A549 (cell line): ENCODE measurements around the gene TNIP2. TPM values are rescaled to one million over a fixed set of nuclear protein-coding genes. Genes with fewer than 3 reads are reported as not detected.

Experiments used
- ATAC-seq, 2 experiments: fragments of 200-7000 bp in 1 of 2; fragments of >200 bp in 1 of 2; cut with Nextera tagmentation in 1 of 2; cut with Tn5 transposase in 1 of 2; 3 replicates each; pipeline versions ENCODE4 v1.8.0 to v1.9.1; 2018 to 2020; ENCODE audit warnings: mild to moderate bottlenecking in 1 of 2, moderate library complexity in 1 of 2
- CTCF ChIA-PET: fragments of 300-600 bp; sonication (Branson Sonifier 250); formaldehyde crosslinking; extraction: SDS; loops from one replicate; lab custom pipeline; 2021; ENCODE audit warnings: antibody characterized with exemption, inconsistent platforms; lab: Yijun Ruan, JAX
- POLR2A ChIA-PET: fragments of 350-600 bp; formaldehyde crosslinking; extraction: SDS; loops from one replicate; lab custom pipeline; 2021; ENCODE audit warnings: antibody characterized with exemption, inconsistent platforms; lab: Yijun Ruan, JAX
- DNase-seq, 2 experiments: peaks; one replicate each; pipeline versions ENCODE4 v3.0.0 to v3.0.0-alpha.2; 2011 to 2016; ENCODE audit warnings: low read depth in 1 of 2, low spot score in 1 of 2
- FAIRE-seq: peaks from 2 replicates; lab custom pipeline; 2011; peaks lifted over from hg19 to GRCh38; lab: Jason Lieb, UNC
- H3K27ac ChIP-seq, 2 experiments: fragments of >200 bp; sonication (Bioruptor Twin); formaldehyde crosslinking; 3 replicates each; pipeline ENCODE4 v1.5.1; 2016 to 2017
- H3K4me1 ChIP-seq: fragments of >200 bp; sonication (Bioruptor Twin); formaldehyde crosslinking; 3 replicates; pipeline ENCODE4 v1.6.1; 2016
- H3K4me2 ChIP-seq: fragments of >200 bp; sonication (Bioruptor Twin); formaldehyde crosslinking; 3 replicates; pipeline ENCODE4 v1.6.1; 2016
- H3K4me3 ChIP-seq: fragments of >200 bp; sonication (Bioruptor Twin); formaldehyde crosslinking; 3 replicates; pipeline ENCODE4 v1.5.1; 2016
- H3K9me3 ChIP-seq: fragments of >200 bp; sonication (Bioruptor Twin); formaldehyde crosslinking; 3 replicates; pipeline ENCODE4 v1.6.1; 2016
- ATOH8 ChIP-seq: fragments of 250-450 bp; sonication (Bioruptor Pico); IDR thresholded peaks from 2 replicates; pipeline ENCODE4 v1.5.0; 2020; ENCODE audit warnings: low read depth, mild to moderate bottlenecking, moderate library complexity
- BHLHE40 ChIP-seq: IDR thresholded peaks from 2 replicates; pipeline ENCODE4 v1.6.1; 2012; ENCODE audit warnings: low read depth, low read length, inconsistent platforms
- CHD4 ChIP-seq: fragments of 200-600 bp; sonication (generic); IDR thresholded peaks from 2 replicates; pipeline ENCODE4 v1.6.1; 2016; ENCODE audit warnings: antibody characterized with exemption, mild to moderate bottlenecking, borderline replicate concordance
- CTCF ChIP-seq: fragments of >200 bp; sonication (Bioruptor Twin); formaldehyde crosslinking; IDR thresholded peaks from 3 replicates; pipeline ENCODE4 v1.5.1; 2016
- E2F6 ChIP-seq: IDR thresholded peaks from 2 replicates; pipeline ENCODE4 v1.6.1; 2012; ENCODE audit warnings: low read depth, borderline replicate concordance
- EHMT2 ChIP-seq: fragments of 200-600 bp; sonication (generic); IDR thresholded peaks from 2 replicates; pipeline ENCODE4 v1.6.1; 2016; ENCODE audit warnings: antibody characterized with exemption, low read depth, mild to moderate bottlenecking, moderate library complexity
- ESRRA ChIP-seq: fragments of 150-350 bp; IDR thresholded peaks from 2 replicates; pipeline ENCODE4 v1.6.1; 2014; ENCODE audit warnings: mild to moderate bottlenecking, low read length, borderline replicate concordance
- HEYL ChIP-seq: fragments of 250-450 bp; sonication (Bioruptor Pico); IDR thresholded peaks from 2 replicates; pipeline ENCODE4 v1.8.0; 2021; ENCODE audit warnings: mild to moderate bottlenecking, moderate library complexity
- HMGXB4 ChIP-seq: fragments of 250-450 bp; sonication (Bioruptor Pico); IDR thresholded peaks from 2 replicates; pipeline ENCODE4 v1.5.0; 2021; ENCODE audit warnings: mild to moderate bottlenecking, moderate library complexity, borderline replicate concordance
- HOXA7 ChIP-seq: fragments of 250-450 bp; sonication (Bioruptor Pico); IDR thresholded peaks from 2 replicates; pipeline ENCODE4 v1.5.0; 2020; ENCODE audit warnings: mild to moderate bottlenecking, moderate library complexity
- KDM5A ChIP-seq: fragments of 200-600 bp; sonication (generic); IDR thresholded peaks from 2 replicates; pipeline ENCODE4 v1.6.1; 2016; ENCODE audit warnings: antibody characterized with exemption, mild to moderate bottlenecking
- MAZ ChIP-seq: fragments of 150-350 bp; IDR thresholded peaks from 2 replicates; pipeline ENCODE4 v1.6.1; 2014; ENCODE audit warnings: antibody characterized with exemption, low read depth, low read length, borderline replicate concordance
- NFE2L2 ChIP-seq: fragments of 150-350 bp; conservative IDR thresholded peaks from 2 replicates; pipeline ENCODE4 v1.6.1; 2014; ENCODE audit warnings: low read length
- PBX3 ChIP-seq: IDR thresholded peaks from 2 replicates; pipeline ENCODE4 v1.6.1; 2012
- REST ChIP-seq: fragments of 200-600 bp; sonication (generic); IDR thresholded peaks from 2 replicates; pipeline ENCODE4 v1.6.1; 2016; ENCODE audit warnings: antibody characterized with exemption, mild to moderate bottlenecking, moderate library complexity
- RFX5 ChIP-seq: fragments of 450-650 bp; IDR thresholded peaks from 2 replicates; pipeline ENCODE4 v1.7.1; 2014; ENCODE audit warnings: antibody characterized with exemption, mild to moderate bottlenecking, moderate library complexity
- ZFP36 ChIP-seq: fragments of 450-650 bp; IDR thresholded peaks from 2 replicates; pipeline ENCODE4 v1.6.1; 2014; ENCODE audit warnings: borderline replicate concordance; ENCODE audit not compliant: partially characterized antibody
- WGBS: methylation state at CpG from one replicate; pipeline ENCODE4 v1.1.6; 2017; ENCODE audit errors: missing lambda C conversion rate; 5-methylcytosine and 5-hydroxymethylcytosine counted together
- polyA plus RNA-seq, 4 experiments: library from polyadenylated mRNA; depleted of rRNA in 3 of 4; stranded (reverse); fragments of >200 nt; fragmentation: RNase III in 1 of 4; extraction: RNeasy Plus Mini Kit Qiagen cat#74134 plus additional on column Dnase treatment in 1 of 4; gene quantifications; 2 replicates in 3 of 4; 3 replicates in 1 of 4; pipeline ENCODE4 v1.2.3, GENCODE V29; 2011 to 2017

TNIP2 gene
- polyA plus RNA-seq, 2 of the 4 experiments (the other 2 are of a cell fraction): 20.0 to 27.9 TPM

- DNase-seq (no peak), ATAC-seq (no peak)
Measured at GRCh38 chr4:2750719-2751605, 5.2 kb downstream of the TNIP2 start.

More at GRCh38 chr4:2750719-2751605, 5.2 kb downstream of the TNIP2 start:
- 90% methylated on average over 17 of the region's 19 CpGs for WGBS
- no peak for FAIRE-seq
- ChIA-PET CTCF (interaction anchor here (0.6 to 3.4 kb wide), 2 partner anchors 13 to 16 kb away, joined by 3 to 14 read pairs; no protein-coding TSS in a partner anchor), POLR2A (no interaction called here)
- peaks cover 22% of the 10 kb centered on the region for H3K4me1 ChIP-seq
- H3K9me3 ChIP-seq: no peaks in the 10 kb centered on the region
- H3K27ac ChIP-seq: no peak overlapping the region
- no peak overlapping the region for H3K4me3 ChIP-seq
- H3K4me2 ChIP-seq: no peak overlapping the region
- TF ChIP-seq HMGXB4 (CRISPR knock-in tag): no peak
- TF ChIP-seq ATOH8 (CRISPR knock-in tag): no peak
- no peak for TF ChIP-seq CTCF
- TF ChIP-seq ZFP36: no peak
- TF ChIP-seq HOXA7 (CRISPR knock-in tag): no peak
- TF ChIP-seq RFX5: no peak
- no peak for TF ChIP-seq NFE2L2
- TF ChIP-seq MAZ: no peak
- no peak for TF ChIP-seq EHMT2
- TF ChIP-seq E2F6: no peak
- no peak for TF ChIP-seq PBX3
- TF ChIP-seq ESRRA: no peak
- TF ChIP-seq HEYL: no peak
- TF ChIP-seq KDM5A: no peak
- TF ChIP-seq CHD4: no peak
- TF ChIP-seq BHLHE40: no peak
- no peak for TF ChIP-seq REST
